H1 (cell line): Measurements from ENCODE around the gene SLC25A39.
"Not testable (repeated sequence)": the region's sequence is repeated elsewhere in the genome, so short reads cannot be mapped to it uniquely, and the experiment has no call there.

Experiments used
- CEBPB ChIP-seq: IDR thresholded peaks from 2 replicates; pipeline ENCODE4 v1.6.1; 2012; ENCODE audit warnings: low read depth, low read length
- CHD7 ChIP-seq: fragments of 300-600 bp; sonication (generic); IDR thresholded peaks from 2 replicates; pipeline ENCODE4 v1.7.1; 2012; ENCODE audit warnings: low read length, moderate library complexity, mild to moderate bottlenecking, inconsistent platforms; ENCODE audit not compliant: insufficient replicate concordance
- CTCF ChIP-seq, 3 experiments: IDR thresholded peaks; 1 replicate in 2 of 3; 2 replicates in 1 of 3; pipeline versions ENCODE4 v1.5.1 to v1.6.1; 2011; ENCODE audit warnings: low read length in 3 of 3, mild to moderate bottlenecking in 3 of 3, inconsistent platforms in 2 of 3, low read depth in 1 of 3, moderate library complexity in 1 of 3; ENCODE audit not compliant: insufficient read depth in 1 of 3; ENCODE audit errors: control extremely low read depth in 1 of 3
- EP300 ChIP-seq, 2 experiments: IDR thresholded peaks; 1 replicate in 1 of 2; 2 replicates in 1 of 2; pipeline ENCODE4 v1.6.1; 2011 to 2012; ENCODE audit warnings: low read depth in 2 of 2, low read length in 2 of 2, mild to moderate bottlenecking in 2 of 2, borderline replicate concordance in 1 of 2, inconsistent platforms in 1 of 2, moderate library complexity in 1 of 2
- EZH2 ChIP-seq: fragments of 200-600 bp; sonication (generic); IDR thresholded peaks from 2 replicates; pipeline ENCODE4 v1.7.1; 2012; ENCODE audit warnings: low read depth, mild to moderate bottlenecking, moderate library complexity, low read length, inconsistent platforms; ENCODE audit not compliant: severe bottlenecking
- GABPA ChIP-seq: IDR thresholded peaks from 2 replicates; pipeline ENCODE4 v1.6.1; 2011; ENCODE audit warnings: mild to moderate bottlenecking, low read length, moderate library complexity, borderline replicate concordance; ENCODE audit not compliant: insufficient read depth
- JUND ChIP-seq: IDR thresholded peaks from 2 replicates; pipeline ENCODE4 v1.6.1; 2011; ENCODE audit warnings: mild to moderate bottlenecking, improper control_type of control experiment, low read length
- POLR2A ChIP-seq, 2 experiments: IDR thresholded peaks; 1 replicate in 1 of 2; 2 replicates in 1 of 2; pipeline ENCODE4 v1.6.1; 2011; ENCODE audit warnings: low read depth in 2 of 2, low read length in 2 of 2, mild to moderate bottlenecking in 2 of 2; ENCODE audit errors: control extremely low read depth in 1 of 2
- RBBP5 ChIP-seq: IDR thresholded peaks from 2 replicates; pipeline ENCODE4 v1.7.1; 2012; ENCODE audit warnings: low read depth, mild to moderate bottlenecking, inconsistent platforms, low read length, moderate library complexity, borderline replicate concordance
- SIN3A ChIP-seq, 2 experiments: IDR thresholded peaks in 1 of 2; conservative IDR thresholded peaks in 1 of 2; 2 replicates each; pipeline ENCODE4 v1.6.1; 2011 to 2012; ENCODE audit warnings: low read length in 2 of 2, improper control_type of control experiment in 1 of 2, low read depth in 1 of 2, mild to moderate bottlenecking in 1 of 2
- SP2 ChIP-seq: IDR thresholded peaks from 2 replicates; pipeline ENCODE4 v1.6.1; 2012; ENCODE audit warnings: mild to moderate bottlenecking, low read length, inconsistent platforms

- TF ChIP-seq CHD7; CTCF (IDR thresholded peaks at IDR 0.05; ENCODE audit: control extremely low read depth in 1 of 3, insufficient read depth in 1 of 3, low read depth in 1 of 3, low read length in 3 of 3); JUND; RBBP5; EP300 (IDR thresholded peaks at IDR 0.05; ENCODE audit: borderline replicate concordance in 1 of 2, low read depth in 2 of 2, low read length in 2 of 2); EZH2; SP2; GABPA; SIN3A (conservative IDR thresholded peaks at IDR 0.05 in 1 of 2, IDR thresholded peaks at IDR 0.05 in 1 of 2; ENCODE audit: low read depth in 1 of 2, low read length in 2 of 2); POLR2A (IDR thresholded peaks at IDR 0.05; ENCODE audit: control extremely low read depth in 1 of 2, low read depth in 2 of 2, low read length in 2 of 2); CEBPB: not testable (repeated sequence)
Observed at GRCh38 chr17:44340553-44340952, 15.9 kb upstream of the SLC25A39 start.
